Vagina (tissue), 2 donors: Measurements from ENCODE around the gene BCAT1. TPM values are rescaled to one million over a fixed set of nuclear protein-coding genes. Genes with fewer than 3 reads are reported as not detected.
A peak's percentile ranks its signal among the peaks of the same experiment; 100 is the strongest.

Experiments
- DNase-seq, 2 donors: peaks; one replicate each; pipeline ENCODE4 v3.0.0-alpha.2; 2017; ENCODE audit errors: extremely low spot score in 2 of 2
- H3K27ac ChIP-seq: fragments of 200-600 bp; sonication (generic); one replicate; pipeline ENCODE4 v1.5.1; 2019
- H3K27me3 ChIP-seq: fragments of 200-600 bp; sonication (generic); one replicate; pipeline ENCODE4 v1.5.1; 2019
- H3K36me3 ChIP-seq, 2 donors: fragments of 200-600 bp; sonication (generic); one replicate each; pipeline ENCODE4 v1.5.1; 2017 to 2019
- H3K4me1 ChIP-seq: fragments of 200-600 bp; sonication (generic); one replicate; pipeline ENCODE4 v1.5.1; 2019
- H3K4me3 ChIP-seq, 2 donors: fragments of 200-600 bp; sonication (generic); 1 replicate in 1 of 2; 2 replicates in 1 of 2; pipeline ENCODE4 v1.5.1; 2016 to 2019
- H3K9me3 ChIP-seq: fragments of 200-600 bp; sonication (generic); one replicate; pipeline ENCODE4 v1.5.1; 2019
- CTCF ChIP-seq, 3 experiments: fragments of 450-650 bp in 2 of 3; fragments of 200-600 bp in 1 of 3; sonication (generic) in 1 of 3; IDR thresholded peaks; one replicate each; pipeline ENCODE4 v1.5.1; 2017 to 2019; ENCODE audit warnings: antibody characterized with exemption in 3 of 3, mild to moderate bottlenecking in 2 of 3, moderate library complexity in 2 of 3
- POLR2A ChIP-seq, 2 donors: fragments of 450-650 bp; IDR thresholded peaks; one replicate each; pipeline ENCODE4 v1.6.1; 2017; ENCODE audit warnings: antibody characterized with exemption in 2 of 2, mild to moderate bottlenecking in 2 of 2, moderate library complexity in 2 of 2
- POLR2AphosphoS5 ChIP-seq, 2 donors: sonication (generic); formaldehyde crosslinking; IDR thresholded peaks; one replicate each; pipeline ENCODE4 v1.9.0; 2017; ENCODE audit warnings: antibody characterized with exemption in 2 of 2, mild to moderate bottlenecking in 2 of 2, low read depth in 1 of 2; ENCODE audit not compliant: insufficient read depth in 1 of 2
- intact Hi-C: fragments of 100-400 bp; cut with DNase I; formaldehyde crosslinking; loops from one replicate; pipeline ENCODE4 v1.15.1; 2023
- total RNA-seq: library from RNA; depleted of rRNA; stranded (reverse); fragments of >200 nt; gene quantifications from one replicate; pipeline ENCODE4 v1.2.3, GENCODE V29; 2016

BCAT1 gene
- total RNA-seq, 1 donor from 2014 or later = 20.6 TPM

- Histone ChIP-seq H3K9me3 (no peaks in the 10 kb centered on the region), H3K4me3 (no peak overlapping the region), H3K27me3 (no peaks in the 10 kb centered on the region), H3K27ac (no peak overlapping the region), H3K4me1 (peaks cover 11% of the 10 kb centered on the region), H3K36me3 (no peaks in the 10 kb centered on the region)
- TF ChIP-seq POLR2A (IDR thresholded peaks at IDR 0.05) (no peak), POLR2AphosphoS5 (IDR thresholded peaks at IDR 0.05; ENCODE audit: insufficient read depth in 1 of 2, low read depth in 1 of 2) (no peak)
- intact Hi-C loops = no loop called here
- no peak for DNase-seq
Measured at GRCh38 chr12:24839268-24839791, 109.6 kb downstream of the BCAT1 start.

GRCh38 chr12:24838531-24838950 lies 110.4 kb downstream of the BCAT1 start:
- Histone ChIP-seq H3K4me3 (no peak overlapping the region), H3K36me3 (no peaks in the 10 kb centered on the region), H3K27ac (no peak overlapping the region), H3K27me3 (no peaks in the 10 kb centered on the region), H3K9me3 (no peaks in the 10 kb centered on the region), H3K4me1 (peaks cover 11% of the 10 kb centered on the region)
- intact Hi-C loops = no loop called here
- TF ChIP-seq POLR2AphosphoS5 (IDR thresholded peaks at IDR 0.05; ENCODE audit: insufficient read depth in 1 of 2, low read depth in 1 of 2) (peak in 1 of 2 donors; percentile 30), CTCF (IDR thresholded peaks at IDR 0.05) (no peak), POLR2A (IDR thresholded peaks at IDR 0.05) (no peak)
- DNase-seq = no peak

- no peaks in the 10 kb centered on the region for H3K9me3 ChIP-seq
- H3K4me3 ChIP-seq = no peak overlapping the region
- no peak for DNase-seq
- intact Hi-C loops = no loop called here
- H3K4me1 ChIP-seq = peaks cover 11% of the 10 kb centered on the region
- no peaks in the 10 kb centered on the region for H3K27me3 ChIP-seq
- TF ChIP-seq POLR2A (IDR thresholded peaks at IDR 0.05) = no peak
- no peaks in the 10 kb centered on the region for H3K36me3 ChIP-seq
- no peak overlapping the region for H3K27ac ChIP-seq
Measured at GRCh38 chr12:24835377-24835776, 113.5 kb downstream of the BCAT1 start.

- intact Hi-C loops = no loop called here
- TF ChIP-seq POLR2A (IDR thresholded peaks at IDR 0.05) = no peak
- no peak for TF ChIP-seq CTCF (IDR thresholded peaks at IDR 0.05)
- no peak for TF ChIP-seq POLR2AphosphoS5 (IDR thresholded peaks at IDR 0.05; ENCODE audit: insufficient read depth in 1 of 2, low read depth in 1 of 2)
- H3K9me3 ChIP-seq = no peaks in the 10 kb centered on the region
Measured at GRCh38 chr12:24833513-24833912, 115.4 kb downstream of the BCAT1 start.

GRCh38 chr12:24823808-24824515 lies 124.9 kb downstream of the BCAT1 start:
- no peaks in the 10 kb centered on the region for H3K4me1 ChIP-seq
- DNase-seq = no peak
- intact Hi-C loops = no loop called here
- H3K27me3 ChIP-seq = no peaks in the 10 kb centered on the region
- no peak overlapping the region for H3K27ac ChIP-seq
- H3K9me3 ChIP-seq = no peaks in the 10 kb centered on the region
- H3K4me3 ChIP-seq = no peak overlapping the region
- H3K36me3 ChIP-seq = no peaks in the 10 kb centered on the region
- TF ChIP-seq POLR2A (IDR thresholded peaks at IDR 0.05) (no peak), POLR2AphosphoS5 (IDR thresholded peaks at IDR 0.05; ENCODE audit: insufficient read depth in 1 of 2, low read depth in 1 of 2) (no peak), CTCF (IDR thresholded peaks at IDR 0.05) (no peak)

More at GRCh38 chr12:24833513-24833912, 115.4 kb downstream of the BCAT1 start:
- H3K27ac ChIP-seq = no peak overlapping the region
- H3K27me3 ChIP-seq = no peaks in the 10 kb centered on the region
- H3K4me3 ChIP-seq = no peak overlapping the region
- H3K36me3 ChIP-seq = no peaks in the 10 kb centered on the region
- H3K4me1 ChIP-seq = no peaks in the 10 kb centered on the region
- DNase-seq = no peak
